Left ventricle myocardium superior (tissue), 1 donor: ENCODE results near the gene ST6GALNAC6. TPM values are rescaled to one million over a fixed set of nuclear protein-coding genes. Genes with fewer than 3 reads are reported as not detected.
"Not testable (repeated sequence)": the region's sequence is repeated elsewhere in the genome, so short reads cannot be mapped to it uniquely, and the experiment has no call there.

ENCODE experiments used
- ATAC-seq: fragments of 200-7000 bp; cut with Tn5 transposase; one replicate; pipeline ENCODE4 v1.9.1; 2020; ENCODE audit warnings: mild to moderate bottlenecking, moderate library complexity
- DNase-seq: peaks from one replicate; pipeline ENCODE4 v3.0.0-alpha.2; 2020
- intact Hi-C: fragments of 100-400 bp; cut with micrococcal nuclease; formaldehyde crosslinking; loops from one replicate; pipeline ENCODE4 v1.11.0; 2022
- microRNA-seq: library from miRNA; unstranded; fragments of <30 nt; microRNA quantifications from one replicate; pipeline ENCODE4 v1.2.0, GENCODE V29; 2020; ENCODE audit warnings: borderline number of aligned reads
- total RNA-seq: library from RNA; stranded (reverse); fragmentation: NEBNext Ultra II Directional; extraction: Animal tissue kit (Norgen Biotek cat#: 25700); gene quantifications from one replicate; pipeline ENCODE4 v1.2.1, GENCODE V29; 2021
- donor health status: DM: no; HTN: yes; CAD: no; lungs with severe emphysema.

The ST6GALNAC6 gene
- total RNA-seq, 1 donor from 2014 or later: 50.5 TPM

- no peak for DNase-seq
These were observed 50.5 kb downstream of the ST6GALNAC6 start for GRCh38 chr9:127848756-127849504.

GRCh38 chr9:127847833-127848755, 51.3 kb downstream of the ST6GALNAC6 start:
- DNase-seq (no peak), ATAC-seq (no peak)
- intact Hi-C loops: no loop called here

More at GRCh38 chr9:127848756-127849504, 50.5 kb downstream of the ST6GALNAC6 start:
- no peak for ATAC-seq
- intact Hi-C loops: no loop called here

- ATAC-seq (peak; percentile 57), DNase-seq (no peak)
- intact Hi-C loops: no loop called here
These were observed 52.3 kb downstream of the ST6GALNAC6 start for GRCh38 chr9:127847178-127847510.

GRCh38 chr9:127846443-127847177, 52.8 kb downstream of the ST6GALNAC6 start:
- DNase-seq (peak; percentile 65), ATAC-seq (peak; percentile 61)
- intact Hi-C loops: no loop called here

- intact Hi-C loops, ATAC-seq, DNase-seq: not testable (repeated sequence)
These were observed 53.8 kb downstream of the ST6GALNAC6 start for GRCh38 chr9:127845619-127846018.

GRCh38 chr9:127844821-127845359, 54.5 kb downstream of the ST6GALNAC6 start:
- ATAC-seq (peak; percentile 51), DNase-seq (peak; percentile 67)
- intact Hi-C loops: no loop called here

- ATAC-seq (no peak), DNase-seq (no peak)
- intact Hi-C loops: no loop called here
These were observed 58.1 kb downstream of the ST6GALNAC6 start for GRCh38 chr9:127841087-127841835.

GRCh38 chr9:127838375-127839078, 60.9 kb downstream of the ST6GALNAC6 start:
- intact Hi-C loops: no loop called here
- peak; percentile 77 for ATAC-seq
- DNase-seq: peak; percentile 79

GRCh38 chr9:127837346-127837745, 62.1 kb downstream of the ST6GALNAC6 start:
- no peak for ATAC-seq
- DNase-seq: peak; percentile 67
- intact Hi-C loops: no loop called here

- ATAC-seq, intact Hi-C loops, DNase-seq: not testable (repeated sequence)
These were observed 62.8 kb downstream of the ST6GALNAC6 start for GRCh38 chr9:127836561-127836960.

- intact Hi-C loops: no loop called here
- ATAC-seq: peak; percentile 29
- DNase-seq: peak; percentile 72
These were observed 63.3 kb downstream of the ST6GALNAC6 start for GRCh38 chr9:127835991-127836516.

Small RNAs within 50 kb of the gene (microRNA-seq; reads per million reads assigned to microRNA genes)
- not detected for gene MIR4672

Other genes starting within 250 kb of the ST6GALNAC6 start
- not detected for gene CFAP157, start 192.6 kb downstream of the ST6GALNAC6 start, total RNA-seq
- 13.4 TPM for gene PTRH1, start 183.9 kb downstream of the ST6GALNAC6 start, total RNA-seq
- gene TTC16, start 183.5 kb downstream of the ST6GALNAC6 start, total RNA-seq: 0.15 TPM
- gene TOR2A, start 164.3 kb downstream of the ST6GALNAC6 start, total RNA-seq: 3.6 TPM
- 18.3 TPM for gene SH2D3C, start 120.9 kb downstream of the ST6GALNAC6 start, total RNA-seq
- 48.4 TPM for gene CDK9, start 113.6 kb downstream of the ST6GALNAC6 start, total RNA-seq
- 31.9 TPM for gene FPGS, start 96.7 kb downstream of the ST6GALNAC6 start, total RNA-seq
- gene ENG, start 44.9 kb downstream of the ST6GALNAC6 start, total RNA-seq: 134 TPM
- 853 TPM for gene AK1, start 21.9 kb downstream of the ST6GALNAC6 start, total RNA-seq
- 28.5 TPM for gene ST6GALNAC4, start 17.4 kb upstream of the ST6GALNAC6 start, total RNA-seq
- gene PIP5KL1, start 31.2 kb upstream of the ST6GALNAC6 start, total RNA-seq: not detected
- gene DPM2, start 38.3 kb upstream of the ST6GALNAC6 start, total RNA-seq: 11.1 TPM
- gene EEIG1, start 81.4 kb upstream of the ST6GALNAC6 start, total RNA-seq: 21.6 TPM
- 4.7 TPM for gene NAIF1, start 167.7 kb upstream of the ST6GALNAC6 start, total RNA-seq
- 4.8 TPM for gene SLC25A25, start 168.6 kb upstream of the ST6GALNAC6 start, total RNA-seq
- gene PTGES2, start 228.1 kb upstream of the ST6GALNAC6 start, total RNA-seq: 157 TPM
- 0.32 TPM for gene LCN2, start 249.8 kb upstream of the ST6GALNAC6 start, total RNA-seq